Right ventricle myocardium inferior (tissue), 1 donor: ENCODE results near the gene TNFRSF1A. TPM values are rescaled to one million over a fixed set of nuclear protein-coding genes. Genes with fewer than 3 reads are reported as not detected.

Experiments used
- ATAC-seq: fragments of 200-7000 bp; cut with Tn5 transposase; one replicate; pipeline ENCODE4 v1.9.1; 2020; ENCODE audit warnings: mild to moderate bottlenecking, moderate library complexity
- DNase-seq: peaks from one replicate; pipeline ENCODE4 v3.0.0; 2021; ENCODE audit errors: missing footprints
- intact Hi-C: fragments of 100-400 bp; cut with DNase I; formaldehyde crosslinking; loops from one replicate; pipeline ENCODE4 v1.11.0; 2022
- long read RNA-seq: library from polyadenylated mRNA; unstranded; transcript quantifications from one replicate; pipeline ENCODE4 v2.0.0, GENCODE V29; 2021
- total RNA-seq: library from RNA; stranded (reverse); fragmentation: NEBNext Ultra II Directional; extraction: Animal tissue kit (Norgen Biotek cat#: 25700); gene quantifications from one replicate; pipeline ENCODE4 v1.2.1, GENCODE V29; 2021
- donor health status: DM: no; HTN: yes; CAD: no; lungs with severe emphysema.

The TNFRSF1A gene
- total RNA-seq: 59.8 TPM
- long read RNA-seq, transcript TNFRSF1A-201 (10 exons, 2,223 nt): major isoform, 23 of 31 reads
- long read RNA-seq, partial matches to known transcripts: 5 of 31 reads
- long read RNA-seq, other reads (novel, unspliced or antisense): 3 of 31 reads

DNA sequence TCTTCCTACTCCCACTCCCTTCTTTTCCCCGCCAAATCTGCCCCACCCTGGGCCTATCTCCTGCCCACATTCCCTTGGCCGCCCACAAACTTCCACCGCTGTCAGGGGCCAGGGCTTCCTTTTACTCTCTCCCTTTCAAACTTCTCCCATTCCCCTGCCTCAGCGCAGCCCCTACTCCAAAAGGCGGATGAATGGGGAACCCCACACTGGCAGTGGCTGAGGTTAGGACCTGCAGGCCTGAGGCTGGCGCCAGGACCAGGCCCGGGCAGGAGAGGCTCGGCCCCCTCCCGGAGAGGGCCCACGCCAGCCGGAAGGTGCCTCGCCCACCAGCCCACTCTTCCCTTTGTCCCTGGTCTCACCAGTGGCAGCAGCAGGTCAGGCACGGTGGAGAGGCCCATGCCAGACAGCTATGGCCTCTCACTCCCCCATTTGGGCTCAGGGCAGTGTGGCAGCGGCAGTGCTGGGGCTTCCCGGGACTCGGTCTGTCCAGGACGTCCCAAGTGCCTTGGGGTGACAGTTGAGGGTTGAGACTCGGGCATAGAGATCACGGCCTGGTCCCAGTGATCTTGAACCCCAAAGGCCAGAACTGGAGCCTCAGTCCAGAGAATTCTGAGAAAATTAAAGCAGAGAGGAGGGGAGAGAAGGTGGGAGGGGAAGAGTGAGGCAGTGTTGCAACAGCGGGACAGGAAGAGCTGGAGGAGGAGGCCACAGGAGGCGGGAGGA, at the start of gene TNFRSF1A:
Gene TNFRSF1A, minus strand, starts transcription at position 660 of the 723 bp plus-strand sequence. Its CDS starts 262 bp downstream, at position 398.
- ATAC-seq (peak; percentile 88), DNase-seq (peak; percentile 81)
- intact Hi-C loops: loop anchor here (2.0 kb wide), 1 partner anchor 41 kb away; no protein-coding TSS in a partner anchor

DNA sequence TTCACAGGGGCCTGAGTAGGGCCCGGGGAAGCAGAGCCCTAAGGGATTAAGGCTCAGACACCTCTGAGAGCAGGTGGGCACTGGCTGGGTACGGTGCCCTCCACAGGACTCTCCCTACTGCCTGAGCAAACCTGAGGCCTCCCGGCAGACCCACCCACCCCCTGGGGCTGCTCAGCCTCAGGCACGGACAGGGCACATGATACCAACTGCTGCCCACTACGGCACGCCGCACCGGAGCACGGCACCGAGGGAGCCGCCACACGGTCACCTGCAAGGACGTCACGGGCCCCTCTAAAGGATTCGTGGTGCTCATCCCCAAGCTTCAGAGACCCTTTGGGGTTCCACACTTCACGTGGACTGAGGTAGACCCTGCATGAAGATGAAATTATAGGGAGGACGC, 49.1 kb upstream of the TNFRSF1A start:
- DNase-seq: no peak
- ATAC-seq: no peak
- intact Hi-C loops: no loop called here

DNA sequence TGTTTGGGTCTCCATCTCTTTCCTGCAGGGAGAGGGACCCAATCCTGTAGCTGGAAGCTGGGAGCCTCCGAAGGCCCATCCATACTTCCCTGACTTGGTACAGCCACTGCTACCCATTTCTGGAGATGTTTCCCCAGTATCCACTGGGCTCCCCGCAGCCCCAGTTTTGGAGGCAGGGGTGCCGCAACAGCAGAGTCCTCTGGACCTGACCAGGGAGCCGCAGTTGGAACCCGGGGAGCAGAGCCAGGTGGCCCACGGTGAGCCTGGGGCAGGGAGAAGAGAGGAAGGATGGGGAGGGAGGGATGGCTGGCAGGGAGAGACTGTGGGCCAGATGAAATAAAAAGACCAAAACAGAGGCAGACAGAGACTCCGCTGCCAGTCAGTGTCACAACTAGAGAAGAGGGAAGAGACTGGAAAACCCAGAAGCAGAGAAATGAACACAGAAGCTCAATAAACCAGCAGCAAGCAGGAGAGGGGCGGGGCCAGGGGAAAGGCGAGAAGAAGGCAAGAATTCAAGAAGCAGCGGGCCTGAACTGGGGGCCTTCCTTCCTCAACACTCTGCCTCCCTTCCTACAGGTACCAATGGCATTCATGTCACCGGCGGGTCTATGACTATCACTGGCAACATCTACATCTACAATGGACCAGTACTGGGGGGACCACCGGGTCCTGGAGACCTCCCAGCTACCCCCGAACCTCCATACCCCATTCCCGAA, 48.4 kb upstream of the TNFRSF1A start:
- intact Hi-C loops: no loop called here
- DNase-seq: no peak
- ATAC-seq: no peak

DNA sequence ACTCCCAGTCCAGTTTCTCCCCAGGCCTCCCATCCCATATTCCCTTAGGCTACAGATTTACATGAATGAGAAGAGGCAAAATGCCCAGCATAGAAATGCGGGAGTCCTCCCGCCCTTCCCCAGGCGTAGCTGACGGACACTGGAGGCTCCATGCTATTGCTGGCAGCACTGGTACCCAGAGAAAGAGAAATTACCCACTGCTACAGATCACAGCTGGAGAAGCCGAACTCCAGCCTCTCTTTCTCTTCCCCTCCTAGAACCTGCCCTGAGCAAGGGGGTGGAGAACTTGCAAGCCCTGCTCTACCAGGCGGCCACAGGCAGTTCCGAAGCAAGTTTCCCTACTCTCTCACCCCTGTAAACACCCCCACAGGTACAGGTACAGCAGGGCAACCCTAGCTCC, 45.7 kb upstream of the TNFRSF1A start:
- intact Hi-C loops: no loop called here
- ATAC-seq (no peak), DNase-seq (no peak)

DNA sequence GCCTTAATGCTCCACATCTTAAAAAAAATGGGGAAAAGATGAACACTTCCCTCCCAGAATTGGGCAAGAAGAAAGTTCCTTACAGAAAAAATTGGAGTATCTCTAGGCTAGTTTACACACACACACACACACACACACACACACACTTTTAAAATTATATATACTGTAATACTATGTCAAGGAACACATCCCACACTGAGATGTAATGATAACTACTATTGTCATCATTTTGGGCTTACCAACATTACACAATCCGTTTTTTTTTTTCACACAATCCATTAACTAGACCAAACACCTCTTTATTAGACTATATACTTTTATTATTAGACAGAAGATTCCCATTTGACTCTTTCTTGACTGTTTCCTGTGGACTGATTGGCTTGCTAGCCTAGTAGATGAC, 44.6 kb upstream of the TNFRSF1A start:
- no peak for DNase-seq
- intact Hi-C loops: no loop called here
- no peak for ATAC-seq

DNA sequence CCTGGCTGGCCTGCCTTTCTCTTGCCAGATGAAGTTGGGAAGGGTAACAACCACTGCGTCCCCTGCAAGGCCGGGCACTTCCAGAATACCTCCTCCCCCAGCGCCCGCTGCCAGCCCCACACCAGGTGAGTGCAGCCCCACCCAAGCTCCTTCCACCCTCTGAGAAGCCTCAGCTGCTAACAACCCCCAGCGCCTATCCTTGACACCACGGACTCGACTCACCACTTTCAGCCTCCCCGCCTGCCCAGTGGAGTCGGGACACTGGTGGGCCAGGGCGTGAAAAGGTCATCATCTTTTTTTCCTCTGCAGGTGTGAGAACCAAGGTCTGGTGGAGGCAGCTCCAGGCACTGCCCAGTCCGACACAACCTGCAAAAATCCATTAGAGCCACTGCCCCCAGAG, 44.2 kb upstream of the TNFRSF1A start:
- DNase-seq: no peak
- ATAC-seq: no peak
- intact Hi-C loops: no loop called here

DNA sequence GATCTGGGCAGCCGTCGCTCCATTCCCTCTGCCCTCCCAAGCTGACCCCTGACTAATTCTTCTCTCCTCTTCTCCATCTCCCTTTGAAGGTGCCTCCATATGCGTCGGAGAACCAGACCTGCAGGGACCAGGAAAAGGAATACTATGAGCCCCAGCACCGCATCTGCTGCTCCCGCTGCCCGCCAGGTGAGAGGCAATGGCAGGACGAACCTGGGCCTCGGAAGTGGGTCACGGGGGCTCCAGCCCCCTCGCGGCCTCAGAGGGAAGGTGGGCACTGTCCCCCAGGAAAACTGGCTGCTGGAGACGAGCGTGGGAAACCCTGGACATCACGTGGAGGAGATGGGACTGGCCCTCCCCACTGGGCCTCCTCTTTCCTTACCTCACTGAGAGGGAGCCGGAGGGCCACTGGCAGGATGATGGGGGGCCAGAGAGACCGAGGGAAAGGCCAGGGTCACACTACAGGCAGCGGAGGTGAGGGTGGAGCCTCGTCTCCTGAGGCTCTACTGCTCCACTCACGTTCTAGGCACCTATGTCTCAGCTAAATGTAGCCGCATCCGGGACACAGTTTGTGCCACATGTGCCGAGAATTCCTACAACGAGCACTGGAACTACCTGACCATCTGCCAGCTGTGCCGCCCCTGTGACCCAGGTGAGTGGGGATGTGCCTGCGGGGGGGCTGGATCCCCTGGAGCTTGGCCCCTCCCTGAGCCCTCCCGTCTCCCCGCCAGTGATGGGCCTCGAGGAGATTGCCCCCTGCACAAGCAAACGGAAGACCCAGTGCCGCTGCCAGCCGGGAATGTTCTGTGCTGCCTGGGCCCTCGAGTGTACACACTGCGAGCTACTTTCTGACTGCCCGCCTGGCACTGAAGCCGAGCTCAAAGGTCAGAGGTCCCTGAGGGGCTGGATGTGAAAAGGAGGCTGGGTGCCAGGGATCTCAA, 42.9 kb upstream of the TNFRSF1A start:
- ATAC-seq (no peak), DNase-seq (no peak)
- intact Hi-C loops: no loop called here

DNA sequence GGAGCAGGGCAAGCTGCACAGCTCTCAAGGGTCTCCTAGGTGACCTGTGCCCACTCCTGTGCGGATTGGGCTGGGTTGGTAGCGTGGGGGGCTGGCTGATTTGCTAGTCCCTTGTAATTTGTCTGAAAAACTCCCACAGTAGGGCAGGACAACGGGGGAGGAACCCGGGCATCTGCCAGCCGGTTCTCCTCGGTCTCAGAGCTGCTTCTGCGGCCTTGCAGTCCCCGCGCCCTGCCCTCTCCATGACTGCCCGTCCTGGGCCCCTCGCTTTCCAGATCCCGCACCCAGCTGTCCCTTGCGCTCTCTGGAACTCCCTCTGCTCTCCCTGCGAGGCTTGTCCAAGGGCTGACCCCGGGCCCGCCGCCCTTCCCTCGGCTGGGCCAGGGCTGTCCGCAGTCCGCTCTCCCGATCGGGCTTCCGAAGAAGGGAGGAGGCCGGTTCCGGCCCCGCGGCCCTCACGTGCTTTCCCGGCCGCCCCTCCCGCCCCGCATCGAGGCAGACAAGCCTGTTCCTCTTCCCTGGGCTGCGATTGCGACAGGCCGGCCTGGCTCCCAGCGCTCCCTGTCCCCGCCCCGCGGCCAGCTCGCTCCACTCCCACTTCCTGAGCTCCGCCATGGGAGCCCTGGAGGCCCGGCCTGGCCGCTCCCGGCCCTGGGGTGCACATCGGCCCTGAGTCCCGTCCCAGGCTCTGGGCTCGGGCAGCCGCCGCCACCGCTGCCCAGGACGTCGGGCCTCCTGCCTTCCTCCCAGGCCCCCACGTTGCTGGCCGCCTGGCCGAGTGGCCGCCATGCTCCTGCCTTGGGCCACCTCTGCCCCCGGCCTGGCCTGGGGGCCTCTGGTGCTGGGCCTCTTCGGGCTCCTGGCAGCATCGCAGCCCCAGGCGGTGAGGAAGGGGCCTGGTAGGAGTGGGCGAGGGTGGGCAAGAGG, 42.0 kb upstream of the TNFRSF1A start, which contains the start of gene LTBR:
Gene LTBR, plus strand, starts transcription at position 591 of the 927 bp plus-strand sequence. Its CDS starts 197 bp downstream, at position 788.
- peak; percentile 98 for ATAC-seq
- intact Hi-C loops: loop anchor here (2.0 kb wide), 1 partner anchor 43 kb away; no protein-coding TSS in a partner anchor

DNA sequence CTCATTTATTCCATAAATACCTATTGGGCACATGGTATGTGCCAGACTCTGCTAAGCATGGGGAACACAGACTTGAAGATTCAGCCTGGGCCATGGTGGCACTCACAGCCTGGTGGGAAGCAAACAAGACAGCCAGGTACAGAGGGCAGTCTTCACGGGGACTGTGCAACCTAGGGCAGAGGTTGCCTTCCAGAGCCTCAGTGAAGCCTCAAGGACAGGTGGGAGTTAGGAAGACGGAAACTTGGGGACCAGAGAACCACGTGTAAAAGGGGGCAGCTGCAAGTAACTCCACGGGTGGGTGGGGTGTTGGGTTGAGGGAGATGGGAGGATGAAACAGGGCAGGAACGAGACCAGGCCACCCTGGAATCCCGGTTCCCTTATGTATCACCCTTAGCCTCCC, 41.1 kb upstream of the TNFRSF1A start:
- intact Hi-C loops: loop anchor here (2.0 kb wide), 1 partner anchor 42 kb away; no protein-coding TSS in a partner anchor
- no peak for ATAC-seq

More for the DNA sequence above, 42.0 kb upstream of the TNFRSF1A start, which contains the start of gene LTBR:
- peak; percentile 99 for DNase-seq

DNA sequence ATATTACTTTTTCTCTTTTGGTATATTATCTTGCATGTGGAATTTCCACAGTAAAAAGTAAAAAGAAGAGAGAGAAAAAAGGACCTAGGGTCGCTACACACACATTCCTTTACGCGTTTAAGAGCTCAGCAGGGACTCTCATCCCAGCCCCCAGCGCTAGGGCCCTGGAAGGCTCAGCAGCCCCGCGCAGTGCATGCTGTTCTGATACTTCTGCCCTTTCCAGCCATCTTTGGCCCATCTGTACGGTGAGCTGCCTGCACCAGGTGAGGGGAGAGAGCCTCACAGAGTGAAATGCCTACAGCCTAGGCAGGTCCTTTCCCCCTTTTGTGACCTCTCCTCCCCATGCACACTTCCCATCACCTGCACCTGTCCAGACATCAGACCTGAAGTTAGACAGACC, 40.5 kb upstream of the TNFRSF1A start:
- DNase-seq (no peak), ATAC-seq (no peak)
- intact Hi-C loops: loop anchor here (2.0 kb wide), 1 partner anchor 42 kb away; no protein-coding TSS in a partner anchor

More for the DNA sequence above, 41.1 kb upstream of the TNFRSF1A start:
- DNase-seq: no peak

DNA sequence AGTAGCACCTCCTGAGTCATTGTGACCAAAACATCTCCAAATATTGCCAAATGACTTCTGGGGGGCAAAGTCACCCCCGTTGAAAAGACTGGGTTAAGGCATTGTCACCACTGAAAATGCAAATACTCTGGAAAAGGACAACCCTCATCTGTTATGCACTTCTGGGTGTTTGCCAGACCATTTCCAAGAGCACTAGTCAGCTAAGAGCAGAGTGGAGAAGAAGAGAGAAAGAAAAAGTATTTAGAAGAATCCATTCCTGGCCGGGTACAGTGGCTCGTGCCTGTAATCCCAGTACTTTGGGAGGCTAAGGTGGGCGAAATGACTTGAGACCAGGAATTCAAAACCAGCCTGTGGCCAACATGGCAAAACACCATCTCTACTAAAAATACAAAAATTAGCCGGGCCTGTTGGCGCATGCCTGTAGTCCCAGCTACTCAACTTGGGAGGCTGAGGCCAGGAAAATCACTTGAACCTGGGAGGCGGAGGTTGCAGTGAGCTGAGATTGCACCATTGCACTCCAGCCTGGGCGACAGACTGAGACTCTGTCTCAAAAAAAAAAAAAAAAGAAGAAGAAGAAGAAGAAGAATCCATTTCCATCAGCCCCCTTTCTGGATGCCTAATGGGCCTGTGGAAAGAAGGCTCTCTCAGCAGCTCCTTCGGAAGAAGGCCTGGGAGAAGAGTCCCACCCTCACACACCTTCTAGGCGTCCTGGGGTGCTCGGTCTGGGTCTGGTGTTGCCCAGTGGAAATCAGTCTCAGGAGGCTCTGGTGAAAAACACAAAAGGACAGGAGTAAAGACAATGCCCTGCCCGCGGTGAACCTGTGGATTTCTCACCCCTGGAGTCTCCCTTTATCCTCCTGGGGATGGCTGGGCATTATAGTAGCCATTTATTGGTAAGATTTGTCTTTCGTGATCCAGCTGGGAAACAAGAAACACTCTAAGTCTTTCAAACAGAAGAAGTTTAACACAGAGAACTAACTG, 38.6 kb upstream of the TNFRSF1A start:
- intact Hi-C loops: no loop called here
- ATAC-seq: no peak
- no peak for DNase-seq

DNA sequence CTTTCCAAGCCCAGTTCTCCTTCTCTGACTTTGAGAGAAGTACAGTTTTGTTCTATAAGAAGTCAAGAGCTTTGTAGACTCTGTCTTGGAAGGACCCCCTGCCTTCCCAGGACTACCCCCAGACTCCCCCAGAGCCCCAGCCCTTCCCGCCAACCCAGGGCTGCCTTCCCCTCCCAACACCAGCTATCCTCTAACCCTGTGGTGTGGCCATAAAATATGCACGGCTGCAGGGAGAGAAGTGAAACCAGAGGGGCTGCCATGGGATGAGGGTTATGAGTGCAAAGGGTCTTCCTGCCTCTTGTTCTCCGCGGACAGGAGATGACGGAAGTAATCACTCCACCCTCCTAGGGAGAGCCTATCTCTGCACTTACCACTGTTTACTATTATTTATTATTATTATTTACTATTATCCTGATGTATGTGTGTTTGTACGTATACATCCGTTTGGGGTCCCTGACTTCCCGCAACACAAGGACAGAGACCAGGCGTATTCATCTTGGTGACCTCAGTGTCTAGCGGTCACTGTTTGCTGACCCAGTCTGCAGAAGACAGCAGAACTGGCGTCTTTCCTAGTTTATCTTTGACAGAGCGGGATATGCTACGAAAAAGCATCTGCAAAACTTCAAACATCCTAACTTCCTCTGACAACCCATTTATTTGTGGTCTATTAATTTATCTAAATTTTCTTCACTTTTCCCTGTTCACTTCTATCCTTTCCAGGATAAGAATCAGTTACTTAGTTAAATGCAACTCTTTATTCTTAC, 37.0 kb upstream of the TNFRSF1A start:
- intact Hi-C loops: no loop called here
- ATAC-seq: no peak

DNA sequence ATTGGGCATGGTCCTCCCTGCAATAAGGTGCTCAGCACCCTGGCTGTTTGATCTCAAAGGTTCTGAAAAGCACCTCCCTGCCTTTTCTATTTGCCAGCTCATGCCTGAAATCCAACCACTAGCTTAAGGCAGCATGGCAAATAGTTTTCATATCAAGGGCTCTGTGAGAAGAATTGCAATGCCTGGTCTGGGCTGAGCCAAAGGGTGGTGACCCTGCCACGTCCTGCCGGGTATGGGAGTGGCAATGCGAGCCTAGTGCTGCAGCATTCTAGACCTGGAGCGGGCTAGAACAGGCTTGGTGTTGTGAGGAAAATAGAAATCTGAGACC, 35.8 kb upstream of the TNFRSF1A start:
- no peak for DNase-seq
- peak; percentile 51 for ATAC-seq
- intact Hi-C loops: no loop called here

More for the DNA sequence above, 37.0 kb upstream of the TNFRSF1A start:
- no peak for DNase-seq

DNA sequence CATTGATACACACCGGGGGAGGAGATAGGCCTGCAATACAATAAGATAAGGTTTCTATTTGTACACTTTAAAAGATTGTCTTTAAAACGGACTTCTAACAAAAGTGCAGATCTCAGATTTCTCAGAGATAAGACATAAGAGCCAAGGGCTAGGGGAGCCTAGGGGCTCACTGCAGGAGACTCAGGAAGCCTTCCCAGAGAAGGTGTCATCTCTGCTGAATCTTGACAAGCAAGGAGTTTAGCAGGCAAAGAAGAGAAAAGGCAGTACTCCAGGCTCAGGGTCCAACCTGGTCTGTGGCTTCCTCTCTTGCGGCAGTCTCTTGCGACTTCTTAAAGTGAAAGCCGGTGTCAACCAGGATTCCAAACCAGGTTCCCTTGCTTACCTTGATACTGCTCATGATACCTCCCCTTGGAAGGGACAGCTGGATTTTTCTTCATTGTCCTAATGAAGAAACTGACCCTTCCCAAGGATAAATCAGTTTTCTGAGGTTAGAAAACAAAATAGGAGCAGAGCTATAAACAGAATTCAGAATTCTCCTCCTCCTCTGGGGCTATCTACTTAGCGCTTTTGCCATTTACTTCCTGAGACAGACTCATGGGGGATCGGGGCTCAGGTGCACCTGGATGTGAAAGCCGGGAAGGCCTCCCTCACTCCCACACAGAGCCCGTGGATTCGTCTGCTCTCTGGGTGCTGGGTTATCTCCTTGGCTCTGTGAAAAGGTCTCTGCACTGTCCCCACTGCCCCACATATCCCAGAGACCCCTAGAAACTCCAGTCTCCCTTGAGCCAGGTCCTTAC, 35.2 kb upstream of the TNFRSF1A start:
- intact Hi-C loops: no loop called here
- ATAC-seq: no peak
- no peak for DNase-seq
